Embryonic facial prominence (tissue), 1 donor: ENCODE measurements around the gene GLS.

Experiments
- DNase-seq: peaks from one replicate; pipeline ENCODE4 v3.0.0-alpha.2; 2016; ENCODE audit errors: extremely low spot score

The GLS gene

DNA sequence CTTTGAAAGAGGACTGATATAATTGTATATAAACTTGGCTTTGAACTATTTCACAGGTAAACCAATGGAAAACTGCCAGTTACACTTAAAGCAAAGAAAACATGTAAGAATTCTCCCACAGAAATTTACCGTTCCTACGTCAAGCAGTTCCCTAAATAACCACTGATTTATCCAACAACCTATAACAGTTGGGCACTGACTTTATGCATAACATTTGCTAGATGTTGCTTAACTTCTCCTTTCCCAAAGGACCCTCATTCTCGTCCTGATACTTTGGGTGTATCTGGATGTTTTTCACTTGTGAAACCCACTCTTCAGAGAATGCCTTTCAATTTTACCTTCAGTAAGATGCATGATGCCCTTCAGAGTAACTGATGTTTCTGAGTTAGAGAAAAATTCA, 89.5 kb downstream of the GLS start:
- DNase-seq = no peak

GRCh38 chr2:190970873-190971506, 90.4 kb downstream of the GLS start:
- DNase-seq = no peak

DNA sequence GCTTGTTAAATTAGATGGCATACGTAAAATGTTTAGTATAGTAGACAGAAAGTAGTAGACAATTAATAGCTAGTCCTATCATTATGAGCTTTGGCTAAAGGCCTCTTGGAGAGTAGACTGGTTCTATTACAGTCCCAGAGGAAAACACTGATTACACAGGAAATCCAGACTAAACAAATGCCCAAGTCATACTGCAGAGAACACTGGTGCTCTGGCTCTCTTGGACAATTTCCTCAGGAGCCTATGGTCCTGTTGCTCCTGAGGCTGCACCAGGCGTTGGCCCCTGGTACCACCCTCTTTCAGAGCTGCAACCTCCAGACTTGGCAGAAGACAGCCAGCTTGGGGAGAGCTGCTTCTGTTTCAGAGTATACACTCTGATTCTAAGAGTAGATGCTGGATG, 91.6 kb downstream of the GLS start:
- no peak for DNase-seq

DNA sequence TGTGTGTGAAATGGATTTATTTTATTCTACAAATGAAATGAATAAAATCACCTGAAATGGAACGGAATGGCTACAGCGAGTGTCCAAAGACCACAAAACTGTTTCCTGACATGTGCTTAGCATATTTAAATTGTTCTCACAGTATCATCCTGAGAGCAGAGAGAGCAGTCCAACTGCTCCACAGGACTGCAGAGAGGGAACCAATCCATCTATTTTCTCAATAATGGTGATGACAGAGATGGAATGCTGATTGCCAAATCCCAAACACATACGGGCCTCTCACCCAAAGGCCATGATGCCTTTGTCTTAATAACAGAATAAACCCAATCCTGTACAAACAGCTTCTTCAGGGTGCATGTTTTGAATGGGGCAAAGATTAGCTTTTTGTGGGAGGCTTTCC, 92.2 kb downstream of the GLS start:
- DNase-seq = no peak

- no peak for DNase-seq
Observed at GRCh38 chr2:190973262-190973661, 92.6 kb downstream of the GLS start.

- no peak for DNase-seq
Observed at GRCh38 chr2:190973726-190974628, 93.4 kb downstream of the GLS start.

GRCh38 chr2:190974629-190975361, 94.2 kb downstream of the GLS start:
- DNase-seq = no peak

DNA sequence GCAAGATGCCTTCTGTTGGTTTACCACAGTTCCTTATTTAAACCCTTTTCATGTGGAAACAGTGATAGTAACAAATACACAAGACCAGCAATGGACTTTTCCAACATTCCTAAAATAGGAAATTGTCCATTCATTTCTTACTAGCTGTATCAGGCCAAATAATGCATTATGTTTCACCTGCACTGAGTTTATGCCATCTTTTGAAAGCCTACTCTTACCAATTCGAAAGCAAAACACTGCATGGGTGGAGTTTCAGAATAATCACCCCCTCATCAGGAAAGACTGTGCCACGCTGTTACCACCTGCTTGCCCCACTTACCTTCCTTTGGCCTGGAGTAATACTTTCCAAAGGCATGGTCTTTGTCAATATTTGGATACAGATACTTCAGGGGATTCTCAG, 95.9 kb downstream of the GLS start:
- DNase-seq = no peak

DNA sequence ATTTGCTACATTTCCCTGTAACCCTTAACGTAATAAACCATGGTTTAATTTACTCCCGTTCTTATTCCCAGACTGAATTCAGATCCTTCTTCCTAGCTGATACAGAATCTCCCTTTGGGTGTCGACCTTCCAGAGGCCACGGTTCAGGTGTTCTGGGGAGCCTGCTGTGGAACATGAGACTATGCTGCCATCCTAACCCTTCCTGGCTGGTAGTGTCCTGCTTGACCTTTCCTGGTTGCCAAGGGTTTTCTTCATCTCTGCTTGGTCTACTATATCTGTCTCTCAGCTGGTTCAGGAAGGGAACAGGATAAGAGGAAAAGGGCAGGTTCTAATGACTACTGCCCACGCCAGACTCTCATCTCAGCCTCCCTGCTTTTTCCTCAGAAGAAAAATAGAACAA, 96.9 kb downstream of the GLS start:
- no peak for DNase-seq

- no peak for DNase-seq
Observed at GRCh38 chr2:190978389-190979053, 97.9 kb downstream of the GLS start.

DNA sequence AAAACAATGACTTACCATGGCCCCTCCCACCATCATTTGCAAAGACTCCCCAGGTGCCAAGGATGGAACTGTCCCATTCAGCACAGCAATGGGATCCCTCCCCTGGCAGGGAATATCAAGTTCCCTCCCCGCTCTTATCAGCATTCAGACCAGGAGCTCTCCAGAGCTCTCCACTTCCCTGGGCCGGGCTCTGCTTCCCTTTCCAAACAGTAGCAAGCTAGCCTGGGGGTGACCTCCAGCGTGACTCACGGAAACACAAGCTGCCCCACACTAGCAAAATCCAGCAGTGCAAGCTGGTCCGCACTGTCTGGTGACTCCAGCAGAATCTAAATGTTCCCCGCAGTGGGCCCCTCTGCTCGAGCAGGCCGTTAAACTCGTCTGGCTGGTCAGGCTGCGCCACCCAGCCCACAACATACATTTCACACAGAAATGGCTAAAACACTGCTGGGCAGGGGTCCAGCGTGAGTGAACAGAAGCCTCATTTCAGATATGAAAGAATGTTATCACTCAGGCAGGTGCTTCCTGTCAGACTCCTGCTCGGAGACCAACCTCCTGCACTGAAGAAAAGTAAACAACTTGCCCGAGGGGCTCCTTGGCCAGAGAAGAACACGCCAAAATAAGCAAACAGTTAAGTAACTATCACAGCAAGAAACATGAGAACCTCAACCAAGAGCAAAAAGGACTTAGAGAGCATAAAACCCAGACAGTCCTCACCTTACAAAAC, 99.4 kb downstream of the GLS start:
- peak; percentile 25 for DNase-seq

DNA sequence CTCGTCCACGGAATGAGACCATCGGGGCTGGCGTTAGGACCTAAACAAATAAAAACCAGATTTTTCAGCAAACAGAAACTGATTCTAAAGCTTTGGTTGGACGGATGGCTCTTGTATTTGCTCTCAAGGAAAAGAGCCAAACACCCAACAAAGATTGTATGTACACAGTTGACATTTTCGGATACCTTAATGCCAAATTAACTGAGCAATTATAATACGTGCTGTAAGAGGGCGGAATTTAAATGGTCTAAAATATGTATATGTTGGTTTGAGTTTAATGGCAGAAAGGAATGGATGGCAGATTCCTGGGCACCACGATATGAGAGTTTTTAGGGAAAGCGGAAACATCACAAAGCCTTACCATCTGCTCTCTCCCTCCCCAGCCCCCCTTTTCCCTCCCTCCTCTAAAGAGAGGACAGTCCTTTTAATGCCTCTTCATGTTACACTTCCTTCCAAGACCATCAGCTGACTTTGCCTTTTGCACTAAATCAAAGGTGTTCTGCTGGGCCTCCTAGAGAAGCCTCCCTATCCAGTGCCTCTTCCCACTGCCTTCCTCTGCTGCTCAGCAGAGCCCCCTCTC, 100.1 kb downstream of the GLS start:
- DNase-seq = no peak

DNA sequence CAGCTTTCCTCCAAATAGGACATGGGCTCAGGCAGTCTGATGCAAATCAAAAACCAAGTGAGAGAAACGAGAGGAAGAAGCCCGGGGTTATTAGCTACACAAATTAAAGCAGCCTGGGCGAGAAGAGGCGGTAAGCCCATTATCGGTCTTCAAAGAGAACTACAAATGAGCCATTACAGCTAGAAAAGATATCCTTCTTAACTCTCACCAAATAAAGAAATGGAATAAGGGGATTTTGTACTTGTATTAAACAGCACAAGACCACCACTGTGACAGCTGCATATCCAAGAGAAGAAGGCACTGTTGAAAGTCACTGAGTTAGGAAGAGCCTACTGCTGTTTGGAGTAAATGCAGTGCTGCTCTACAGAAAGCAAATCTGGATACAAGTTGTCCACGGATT, 100.7 kb downstream of the GLS start:
- DNase-seq = no peak

GRCh38 chr2:190981733-190982132, 101.1 kb downstream of the GLS start:
- DNase-seq = no peak

DNA sequence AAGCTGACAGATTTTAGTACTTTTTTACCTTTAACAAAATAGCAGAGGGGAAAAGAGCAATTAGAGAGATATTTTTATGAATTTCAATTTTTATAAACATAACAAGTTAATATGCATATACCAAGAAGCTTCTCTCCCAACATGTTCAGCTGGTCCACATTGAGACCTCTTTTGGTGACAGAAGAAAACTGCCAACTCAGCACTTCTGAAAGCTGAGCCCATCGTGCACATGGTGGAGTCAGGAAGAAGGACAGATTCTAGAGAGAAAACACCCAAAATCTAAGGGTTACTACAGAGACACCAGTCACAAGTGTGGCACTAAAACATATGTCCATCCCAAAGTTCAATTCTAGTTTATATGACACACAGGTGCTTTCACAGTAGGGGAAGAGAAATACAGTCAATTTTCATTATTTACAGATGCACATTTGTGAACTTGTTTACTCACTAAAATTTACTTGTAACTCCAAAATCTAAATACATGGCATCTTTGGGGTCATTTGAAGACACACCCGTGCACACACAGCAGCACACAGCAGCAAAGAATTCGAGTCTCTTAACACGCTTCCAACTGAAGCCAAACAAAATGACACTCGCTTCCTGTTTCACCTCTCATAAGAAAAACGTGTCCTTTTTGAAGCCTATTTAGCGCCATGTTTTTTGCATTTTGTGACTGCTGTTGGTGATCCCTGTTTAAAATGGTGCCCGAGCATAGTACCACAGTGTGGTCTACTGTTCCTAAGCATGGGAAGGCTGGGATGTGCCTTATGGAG, 101.8 kb downstream of the GLS start:
- DNase-seq = no peak

- no peak for DNase-seq
Observed at GRCh38 chr2:190984595-190984994, 104.0 kb downstream of the GLS start.

GRCh38 chr2:190986221-190986953, 105.8 kb downstream of the GLS start:
- no peak for DNase-seq

GRCh38 chr2:190987116-190987515, 106.5 kb downstream of the GLS start:
- DNase-seq = no peak

- DNase-seq = no peak
Observed at GRCh38 chr2:190987938-190988337, 107.3 kb downstream of the GLS start.

DNA sequence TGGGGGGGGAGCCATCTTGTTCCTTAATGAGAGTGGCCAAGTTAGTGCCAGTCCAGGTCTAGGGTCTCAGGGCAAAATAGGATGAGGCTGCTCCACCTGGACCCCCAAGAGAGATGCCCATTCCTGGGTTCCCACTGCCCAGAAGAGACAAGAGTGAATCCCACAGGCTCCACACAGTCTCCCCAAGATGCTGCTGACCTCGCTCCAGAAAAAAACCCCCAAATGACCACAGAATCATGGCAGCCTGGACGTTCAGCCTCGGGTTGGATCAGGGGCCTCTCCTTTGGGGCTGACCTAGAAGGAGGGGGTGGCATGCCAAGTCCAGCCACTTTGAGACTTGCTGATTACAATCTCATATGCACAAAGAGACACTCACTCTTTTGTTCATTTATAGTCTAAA, 108.3 kb downstream of the GLS start:
- no peak for DNase-seq
